GM12892 (cell line): Measurements from ENCODE around the gene SPTB.

ENCODE experiments used
- POLR2A ChIP-seq: IDR thresholded peaks from 2 replicates; pipeline ENCODE4 v1.6.1; 2011; ENCODE audit warnings: low read depth, low read length, control low read depth
- TAF1 ChIP-seq: IDR thresholded peaks from 2 replicates; pipeline ENCODE4 v1.6.1; 2011; ENCODE audit warnings: low read depth, mild to moderate bottlenecking, control low read depth, low read length, borderline replicate concordance

DNA sequence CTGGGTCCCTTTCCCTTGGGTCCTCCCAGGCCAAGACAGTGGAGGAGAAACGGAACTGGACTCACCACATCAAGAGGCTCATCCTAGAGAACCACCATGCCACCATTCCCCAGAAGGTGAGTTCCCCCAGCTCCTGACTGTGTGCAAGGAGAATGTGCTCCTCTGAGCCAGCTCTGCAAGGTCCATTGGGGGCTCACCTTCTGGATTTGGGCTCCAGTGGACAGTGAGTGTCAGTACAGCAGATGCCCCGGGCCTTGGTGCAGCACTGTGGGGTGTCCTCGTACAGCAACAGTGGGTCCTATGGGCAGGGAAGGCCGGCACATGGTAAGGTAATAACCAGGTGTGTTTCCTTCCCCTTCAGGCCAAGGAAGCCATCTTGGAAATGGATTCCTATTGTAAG, 147.6 kb downstream of the SPTB start:
- TF ChIP-seq TAF1, result no peak
- TF ChIP-seq POLR2A, result no peak
